GM06990 (cell line): ENCODE results near the gene RAPGEF1.

ENCODE experiments used
- DNase-seq: peaks from one replicate; pipeline ENCODE4 v3.0.0-alpha.2; 2011; ENCODE audit not compliant: insufficient read length; ENCODE audit errors: extremely low read depth
- H3K27me3 ChIP-seq: replicated peaks from 2 replicates; pipeline ENCODE4 v1.6.0; 2011; ENCODE audit warnings: low read length; ENCODE audit not compliant: control insufficient read depth, insufficient read depth
- H3K36me3 ChIP-seq: 2 replicates; pipeline ENCODE4 v1.5.1; 2011; ENCODE audit warnings: low read length; ENCODE audit not compliant: control insufficient read depth, insufficient read depth
- H3K4me3 ChIP-seq: replicated peaks from 2 replicates; pipeline ENCODE4 v1.5.1; 2011; ENCODE audit warnings: low read depth, mild to moderate bottlenecking, control low read depth, low read length
- CTCF ChIP-seq: IDR thresholded peaks from 2 replicates; pipeline ENCODE4 v1.5.1; 2011; ENCODE audit warnings: low read length, control low read depth, mild to moderate bottlenecking, inconsistent platforms; ENCODE audit not compliant: insufficient read depth, poor library complexity, severe bottlenecking

The RAPGEF1 gene

GRCh38 chr9:131545786-131546335, 194.0 kb downstream of the RAPGEF1 start:
- no peaks in the 10 kb centered on the region for H3K27me3 ChIP-seq
- TF ChIP-seq CTCF: no peak

GRCh38 chr9:131545003-131545785, 194.7 kb downstream of the RAPGEF1 start, which contains the start of gene PRRT1B:
PRRT1B (plus strand) TSS chr9:131545523; CDS start chr9:131545616, 93 bp downstream.
- no peaks in the 10 kb centered on the region for H3K27me3 ChIP-seq
- no peak for DNase-seq
- TF ChIP-seq CTCF: no peak
- no peaks in the 10 kb centered on the region for H3K36me3 ChIP-seq
- no peak within 1 kb of the TSS for H3K4me3 ChIP-seq

More at GRCh38 chr9:131545786-131546335, 194.0 kb downstream of the RAPGEF1 start:
- no peak overlapping the region for H3K4me3 ChIP-seq
- no peak for DNase-seq
- H3K36me3 ChIP-seq: no peaks in the 10 kb centered on the region

GRCh38 chr9:131543141-131543540, 196.7 kb downstream of the RAPGEF1 start:
- Histone ChIP-seq H3K27me3 (no peaks in the 10 kb centered on the region), H3K4me3 (no peak overlapping the region), H3K36me3 (no peaks in the 10 kb centered on the region)
- no peak for TF ChIP-seq CTCF
- DNase-seq: no peak

GRCh38 chr9:131539223-131539923, 200.5 kb downstream of the RAPGEF1 start:
- H3K27me3 ChIP-seq: no peaks in the 10 kb centered on the region
- no peak for TF ChIP-seq CTCF
- no peak for DNase-seq
- H3K36me3 ChIP-seq: no peaks in the 10 kb centered on the region
- no peak overlapping the region for H3K4me3 ChIP-seq

GRCh38 chr9:131537946-131538345, 201.9 kb downstream of the RAPGEF1 start:
- DNase-seq: no peak
- no peak overlapping the region for H3K4me3 ChIP-seq
- H3K36me3 ChIP-seq: no peaks in the 10 kb centered on the region
- no peaks in the 10 kb centered on the region for H3K27me3 ChIP-seq
- TF ChIP-seq CTCF: no peak
